Measurements from ENCODE around the gene FHAD1.

The FHAD1 gene

GRCh38 chr1:15326691-15327588, 79.9 kb downstream of the FHAD1 start:
- peak; percentile 90 for DNase-seq (ENCODE audit: low spot score)

GRCh38 chr1:15328351-15329103, 81.5 kb downstream of the FHAD1 start:
- peak; percentile 43 for DNase-seq (ENCODE audit: low spot score)

DNA sequence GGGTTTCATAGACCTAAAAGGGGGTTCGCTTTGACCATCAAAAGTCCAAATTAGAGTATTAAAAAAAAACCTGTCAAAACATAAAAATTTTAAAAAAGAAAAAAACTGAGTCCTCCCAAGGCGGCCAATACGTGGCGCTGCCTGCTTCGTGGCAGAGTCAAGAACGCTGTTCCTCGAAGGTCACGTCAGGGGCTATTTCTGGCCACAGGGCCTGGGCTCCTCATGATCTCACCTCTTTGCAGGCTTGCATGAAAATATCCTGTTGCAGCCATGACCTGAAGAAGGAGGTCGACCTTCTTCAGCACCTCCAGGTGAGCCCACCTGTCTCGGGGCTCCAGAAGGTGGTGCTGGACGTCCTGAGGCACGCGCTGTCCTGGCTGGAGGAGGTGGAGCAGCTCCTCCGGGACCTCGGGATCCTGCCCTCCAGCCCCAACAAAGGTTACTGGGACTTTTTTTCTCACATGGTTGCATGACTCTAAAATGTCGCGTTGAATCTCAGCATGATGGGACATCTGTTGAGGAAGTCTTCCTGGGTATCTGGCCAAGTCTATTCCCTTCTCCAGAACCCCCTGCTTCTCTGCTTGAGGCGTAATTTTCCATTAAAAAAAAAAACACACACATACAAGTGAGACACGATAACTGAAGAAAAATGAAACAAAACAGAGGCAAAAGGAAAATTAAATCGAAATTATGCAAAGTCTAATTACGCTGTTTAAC, 82.2 kb downstream of the FHAD1 start:
- DNase-seq (ENCODE audit: low spot score): peak; percentile 54

- DNase-seq (ENCODE audit: low spot score): no peak
These were observed 83.0 kb downstream of the FHAD1 start for GRCh38 chr1:15330028-15330427.

- DNase-seq (ENCODE audit: low spot score): no peak
These were observed 84.2 kb downstream of the FHAD1 start for GRCh38 chr1:15331180-15331579.

DNA sequence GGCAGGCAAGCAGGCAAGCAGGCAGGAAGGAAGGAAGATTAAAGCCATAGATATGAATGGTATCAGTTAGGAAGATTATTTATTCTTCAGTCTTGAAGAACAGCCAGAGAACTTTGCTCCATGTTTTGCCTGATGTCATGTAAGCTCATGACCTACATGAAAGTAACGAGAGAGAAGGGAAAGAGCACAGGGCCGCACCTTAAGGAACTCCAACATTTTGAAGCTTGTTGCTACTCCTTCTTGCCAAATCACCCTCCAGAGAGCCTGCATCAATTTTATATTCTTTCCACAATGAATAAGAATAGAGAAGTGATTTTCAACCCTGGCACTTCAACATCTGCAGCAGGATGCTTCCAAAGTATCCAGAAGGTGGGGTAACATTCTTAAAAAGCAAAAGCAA, 84.7 kb downstream of the FHAD1 start:
- no peak for DNase-seq (ENCODE audit: low spot score)

GRCh38 chr1:15332525-15332924, 85.5 kb downstream of the FHAD1 start:
- DNase-seq (ENCODE audit: low spot score): no peak

DNA sequence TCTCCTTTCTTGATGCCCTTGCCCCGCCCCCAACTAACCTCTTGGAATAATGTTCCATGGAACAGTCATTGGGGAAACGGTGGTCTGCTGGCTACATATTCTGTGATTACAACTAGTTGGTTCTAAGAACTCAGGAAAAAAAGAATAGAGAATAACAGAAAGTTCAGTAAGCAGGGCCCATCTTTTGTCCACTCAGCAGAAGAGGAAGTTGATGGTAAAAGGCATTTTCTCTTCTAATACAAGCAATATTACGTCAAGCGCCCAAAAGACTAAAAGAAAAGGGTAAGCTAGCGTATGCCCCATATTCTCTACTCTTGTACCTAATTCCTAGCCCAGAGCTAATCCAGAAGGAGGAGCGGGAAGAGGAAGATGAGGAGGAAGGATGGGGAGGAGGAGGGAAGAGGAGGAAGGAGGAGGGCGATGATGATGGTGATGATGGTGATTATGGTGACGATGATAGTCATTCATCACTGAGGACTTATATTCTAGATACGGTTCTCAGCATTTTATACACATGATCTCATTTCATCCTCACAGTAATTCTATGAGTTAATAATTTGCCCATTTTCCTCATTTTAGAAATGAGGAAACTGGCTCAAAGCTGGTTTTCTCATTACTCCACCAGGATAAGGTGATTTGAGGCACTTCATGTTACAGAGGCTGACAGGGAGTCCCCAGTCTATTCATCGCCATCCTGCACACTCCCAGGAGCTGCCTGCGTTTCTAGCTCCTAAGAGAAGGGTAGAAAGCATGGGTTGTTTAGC, 86.1 kb downstream of the FHAD1 start:
- DNase-seq (ENCODE audit: low spot score): no peak

GRCh38 chr1:15334995-15335394, 88.0 kb downstream of the FHAD1 start:
- no peak for DNase-seq (ENCODE audit: low spot score)

DNA sequence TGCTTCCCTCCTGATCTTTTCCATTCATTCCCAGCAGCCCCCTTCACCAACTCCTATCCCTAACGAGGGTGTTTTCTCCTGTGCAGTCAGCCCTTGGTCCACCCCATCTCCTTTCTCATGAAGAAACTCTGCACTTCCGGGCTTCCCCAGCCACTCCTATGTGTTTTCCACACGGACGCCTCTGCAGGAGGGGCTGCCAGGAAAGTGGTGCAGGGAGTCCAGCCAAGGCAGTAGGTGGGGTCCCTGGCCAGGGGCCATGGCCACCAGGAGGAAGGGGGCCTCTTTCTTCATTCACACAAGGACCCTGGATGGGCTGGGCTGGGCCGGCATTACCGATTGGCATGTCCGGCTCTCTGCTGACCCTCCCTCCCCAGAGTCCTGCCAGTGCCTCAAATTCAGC, 89.8 kb downstream of the FHAD1 start:
- DNase-seq (ENCODE audit: low spot score): no peak

DNA sequence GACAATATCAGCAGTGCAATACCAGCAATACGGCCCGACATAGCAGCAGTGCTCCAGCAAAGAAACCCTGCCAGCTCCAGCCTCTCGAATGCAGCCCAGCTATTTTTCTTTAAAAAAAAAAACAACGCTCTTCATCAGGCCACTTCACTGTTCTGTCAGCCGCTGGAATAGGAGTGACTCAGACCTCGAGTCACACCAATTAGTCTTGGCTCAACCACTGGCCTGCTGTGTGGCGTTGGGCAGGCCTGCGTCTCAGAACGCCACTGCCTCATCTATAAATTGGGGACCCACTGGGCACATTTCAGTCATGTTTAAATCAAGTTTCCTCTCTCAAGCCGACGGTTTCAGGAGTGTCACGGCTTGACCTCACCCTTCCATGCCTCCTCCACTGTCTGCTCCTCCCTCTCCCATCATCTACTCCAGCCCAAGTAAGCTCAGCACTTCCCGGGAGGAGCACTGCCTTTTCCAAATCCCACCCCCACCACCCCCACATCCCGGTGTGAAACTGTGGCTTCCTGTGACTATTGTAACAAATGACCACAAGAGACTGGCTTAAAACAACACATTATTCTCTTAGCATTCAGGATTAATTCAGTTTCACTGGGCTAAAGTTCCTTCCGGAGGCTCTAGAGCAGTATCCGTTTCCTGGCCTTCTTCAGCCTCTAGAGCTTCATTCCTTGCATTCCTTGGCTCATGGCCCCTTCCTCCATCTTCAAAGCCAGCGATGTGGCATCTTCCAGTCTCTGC, 90.8 kb downstream of the FHAD1 start:
- DNase-seq (ENCODE audit: low spot score): peak; percentile 94

- DNase-seq (ENCODE audit: low spot score): no peak
These were observed 92.5 kb downstream of the FHAD1 start for GRCh38 chr1:15339570-15339969.

- no peak for DNase-seq (ENCODE audit: low spot score)
These were observed 94.2 kb downstream of the FHAD1 start for GRCh38 chr1:15341228-15341627.

- no peak for DNase-seq (ENCODE audit: low spot score)
These were observed 94.8 kb downstream of the FHAD1 start for GRCh38 chr1:15341634-15342407.

GRCh38 chr1:15342408-15342967, 95.5 kb downstream of the FHAD1 start:
- DNase-seq (ENCODE audit: low spot score): no peak

GRCh38 chr1:15343099-15343498, 96.1 kb downstream of the FHAD1 start:
- DNase-seq (ENCODE audit: low spot score): no peak

GRCh38 chr1:15343729-15344128, 96.7 kb downstream of the FHAD1 start:
- peak; percentile 26 for DNase-seq (ENCODE audit: low spot score)

DNA sequence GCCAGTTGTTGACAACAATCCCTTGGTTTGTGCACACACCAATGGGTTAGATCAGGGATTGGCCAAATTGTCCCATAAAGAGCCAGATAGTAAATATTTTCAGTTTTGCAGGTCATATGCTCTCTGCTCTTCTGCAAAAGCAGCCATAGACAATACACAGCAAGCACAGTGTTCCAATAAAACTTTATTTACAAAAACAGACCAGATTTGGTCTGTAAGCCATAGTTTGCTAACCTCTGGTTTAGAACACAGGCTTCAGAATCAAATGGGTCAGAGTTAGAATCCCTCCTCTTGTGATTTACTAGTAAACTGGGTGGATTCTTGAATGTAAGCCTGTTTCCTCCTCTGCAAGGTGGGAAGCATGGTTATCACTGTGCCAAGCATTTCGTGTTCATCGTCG, 97.4 kb downstream of the FHAD1 start:
- no peak for DNase-seq (ENCODE audit: low spot score)

DNA sequence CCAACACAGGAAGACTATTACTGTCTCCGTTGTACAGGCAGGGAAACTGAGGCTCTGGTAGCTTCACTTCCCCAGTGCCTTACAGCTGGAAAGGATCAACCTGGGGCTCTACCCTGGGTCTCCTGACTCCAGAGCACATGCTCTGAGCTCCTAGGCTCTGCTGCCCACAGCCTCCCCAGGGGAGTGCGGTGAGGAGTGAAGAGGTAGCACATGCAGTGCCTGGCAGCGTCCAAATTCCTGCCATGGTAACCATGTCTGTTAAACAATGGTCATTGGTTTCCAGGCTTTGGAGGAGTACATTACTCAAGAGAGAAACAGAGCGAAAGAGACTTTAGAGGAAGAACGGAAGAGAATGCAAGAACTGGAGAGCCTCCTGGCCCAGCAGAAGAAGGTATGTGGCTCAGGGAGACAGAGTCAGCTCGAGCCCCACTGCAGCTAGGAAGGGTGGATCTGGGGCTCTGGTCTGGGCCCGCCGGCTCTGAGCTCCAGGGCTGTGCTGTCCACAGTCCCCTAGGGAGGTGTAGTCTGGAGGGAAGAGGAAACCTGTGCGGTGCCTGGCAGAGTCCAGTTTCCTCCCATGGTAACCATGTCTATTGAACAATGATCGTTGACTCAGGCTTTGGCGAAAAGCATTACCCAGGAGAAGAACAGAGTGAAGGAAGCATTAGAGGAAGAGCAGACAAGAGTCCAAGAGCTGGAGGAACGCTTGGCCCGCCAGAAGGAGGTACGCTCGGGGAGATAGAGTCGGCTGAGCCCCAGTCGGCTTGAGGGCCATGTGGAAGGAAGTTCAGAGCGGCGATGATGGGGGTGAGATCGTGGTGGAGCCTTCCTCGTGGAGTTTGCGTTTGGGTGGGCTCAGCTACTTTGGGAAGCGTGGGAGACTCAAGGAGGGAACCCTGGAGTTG, 98.0 kb downstream of the FHAD1 start:
- no peak for DNase-seq (ENCODE audit: low spot score)

Data from AG08395 (cell line).